ENCODE data around the gene CTTNBP2NL.

Gene CTTNBP2NL

GRCh38 chr1:112395821-112396652 lies at the start of gene CTTNBP2NL:
TSS of gene CTTNBP2NL (plus strand) at chr1:112396214. CDS start at chr1:112416166, 19,952 bp downstream.
- DNase-seq (ENCODE audit: low read depth) = peak; percentile 98

DNA sequence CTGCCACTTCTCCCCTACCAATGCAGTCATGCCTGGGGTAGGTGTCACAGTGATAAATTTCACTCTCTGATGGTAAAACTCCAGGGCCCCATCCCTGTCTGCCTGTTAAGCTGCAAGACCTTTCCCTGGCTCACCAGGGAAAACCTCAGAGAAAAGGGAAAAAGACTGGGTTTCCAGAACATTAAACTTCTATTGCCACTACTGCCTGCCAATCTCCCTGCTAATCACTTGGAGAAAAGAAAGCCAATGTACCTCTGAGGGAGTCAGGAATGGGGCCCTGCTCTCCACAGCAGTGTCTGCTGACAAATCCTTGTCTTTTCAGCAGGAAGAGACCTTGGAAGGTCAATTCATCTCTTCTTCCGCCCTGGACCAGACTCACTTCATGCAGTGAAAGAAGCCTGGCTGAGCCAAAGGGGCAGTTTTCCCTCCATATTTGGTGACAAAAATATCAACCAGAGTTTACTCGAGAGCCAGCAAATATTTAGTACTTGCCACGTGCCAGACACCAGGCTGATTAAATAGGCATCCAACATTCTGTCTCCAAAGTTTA lies 49.1 kb upstream of the CTTNBP2NL start:
- DNase-seq (ENCODE audit: low read depth) = no peak

DNA sequence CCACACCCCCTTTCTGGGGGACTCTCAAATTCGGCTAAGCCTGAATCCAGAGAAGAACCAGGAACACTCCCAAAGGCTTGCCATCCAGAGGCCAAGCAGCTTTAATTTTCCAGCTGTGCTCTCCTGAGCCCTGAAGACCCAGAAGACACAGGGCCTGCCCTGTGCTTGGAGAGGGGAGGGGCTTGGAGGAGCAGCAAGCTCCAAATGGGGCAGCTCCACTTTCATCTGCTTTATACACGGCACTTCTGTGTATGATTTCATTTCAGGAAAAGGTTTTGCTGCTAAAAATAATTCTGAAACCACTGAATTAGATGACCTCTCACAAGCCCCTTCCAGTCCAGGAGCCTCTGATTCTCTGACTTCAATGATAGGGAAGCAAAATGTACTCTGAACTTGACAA lies 39.2 kb upstream of the CTTNBP2NL start:
- DNase-seq (ENCODE audit: low read depth) = no peak

DNA sequence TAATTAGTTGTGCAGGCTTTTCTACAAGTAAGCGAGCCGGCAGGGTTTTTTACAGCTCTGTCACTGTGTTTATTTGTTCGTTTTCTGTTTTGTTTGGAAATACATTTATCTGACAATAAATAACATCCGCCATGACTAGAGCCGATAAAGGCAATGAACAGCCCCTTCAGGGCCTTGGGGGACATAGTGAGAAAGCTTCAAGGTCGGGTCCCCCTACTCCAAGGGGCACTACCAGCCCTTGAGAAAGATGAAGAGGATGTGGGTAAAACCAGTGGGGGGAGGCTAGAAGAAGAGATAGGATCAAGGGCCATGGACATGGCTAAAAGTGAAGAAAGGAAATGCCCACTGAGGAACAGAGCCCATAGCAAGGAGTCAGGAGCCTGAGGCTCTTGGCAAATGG lies 38.5 kb upstream of the CTTNBP2NL start:
- no peak for DNase-seq (ENCODE audit: low read depth)

GRCh38 chr1:112358061-112358770 lies 37.8 kb upstream of the CTTNBP2NL start:
- DNase-seq (ENCODE audit: low read depth) = no peak

DNA sequence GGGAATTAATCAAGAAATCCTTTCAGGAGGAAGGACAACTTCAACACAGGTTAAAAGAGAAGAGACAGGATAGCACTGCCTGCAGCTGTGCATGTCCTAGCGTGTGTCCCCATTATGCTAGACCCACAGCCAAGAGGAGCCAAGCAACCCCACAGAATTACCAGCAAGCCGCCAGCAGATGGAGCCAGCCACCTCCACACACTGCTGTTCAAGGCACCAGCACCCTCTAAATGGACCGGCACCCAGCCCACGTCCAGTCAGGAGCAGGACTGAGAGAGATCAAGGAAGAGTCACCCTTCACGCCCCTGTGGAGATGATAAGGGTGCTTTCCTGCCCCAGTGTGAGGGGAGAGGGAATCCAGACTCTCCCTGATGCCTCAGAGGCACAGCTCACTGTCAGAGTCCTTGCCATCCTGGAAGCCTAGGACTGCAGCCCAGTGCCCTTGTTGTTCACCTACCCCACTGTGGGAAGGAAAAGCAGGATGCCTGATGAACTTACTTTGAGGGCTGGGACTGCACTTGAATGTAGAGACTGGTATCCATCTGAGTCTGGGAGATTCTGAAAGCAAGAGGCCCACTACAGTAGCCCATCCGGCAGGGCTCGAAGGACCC lies 37.1 kb upstream of the CTTNBP2NL start:
- DNase-seq (ENCODE audit: low read depth) = peak; percentile 66

DNA sequence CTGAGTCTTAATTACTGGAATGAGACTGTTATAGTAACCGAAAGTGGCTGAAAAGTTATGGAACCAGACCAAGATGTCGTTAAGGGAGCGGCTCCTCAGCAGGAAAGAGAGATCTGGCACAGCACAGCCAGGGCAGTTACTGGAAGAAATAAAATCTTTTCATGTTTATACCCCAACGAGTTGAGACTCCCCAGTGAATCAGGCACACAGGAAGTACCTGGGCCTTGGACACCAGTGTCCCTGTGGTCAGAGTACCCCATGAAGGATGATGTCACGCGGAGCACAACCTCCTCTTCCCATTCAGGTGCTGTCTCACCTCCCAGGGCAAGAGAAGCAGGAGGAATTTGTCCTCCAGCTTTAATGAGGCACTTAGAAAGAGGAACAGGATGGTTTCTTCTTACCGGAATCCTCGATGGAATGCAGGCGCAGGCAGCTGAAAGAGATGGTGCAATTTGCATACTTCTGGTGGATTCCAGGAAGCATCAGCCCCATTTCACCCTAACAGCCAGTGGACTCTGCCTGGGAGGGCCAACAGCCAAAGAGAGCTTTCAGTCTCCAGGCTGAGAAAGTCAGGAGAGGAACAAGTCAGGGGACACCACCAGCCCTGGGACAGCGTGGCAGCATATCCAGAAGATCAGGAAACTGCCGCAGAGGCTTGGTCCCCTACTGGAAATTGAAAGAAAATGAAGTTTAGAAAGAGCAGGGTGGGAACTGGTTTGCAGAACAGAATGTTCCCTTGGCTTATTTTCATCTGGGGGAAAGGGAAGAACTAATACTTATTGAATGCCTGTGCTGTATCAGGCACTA lies 35.9 kb upstream of the CTTNBP2NL start:
- peak; percentile 26 for DNase-seq (ENCODE audit: low read depth)

DNA sequence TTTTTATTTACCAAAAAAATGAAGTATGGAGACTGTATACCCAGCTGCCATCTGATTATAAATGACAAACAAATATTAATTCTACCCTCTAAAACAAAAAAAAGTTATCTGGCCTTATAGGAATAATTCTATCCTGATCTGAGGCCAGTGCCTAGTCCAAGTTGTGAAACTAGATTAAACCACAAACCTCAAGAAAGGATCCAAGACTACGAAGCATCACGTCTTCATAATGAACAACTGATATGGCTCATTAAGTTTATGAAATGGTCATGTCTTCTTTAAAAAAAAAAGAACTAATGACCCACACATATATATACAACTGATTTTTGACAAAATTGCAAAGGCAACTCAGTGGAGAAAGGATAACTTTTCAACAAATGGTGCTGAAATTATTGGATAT lies 32.4 kb upstream of the CTTNBP2NL start:
- DNase-seq (ENCODE audit: low read depth) = no peak

DNA sequence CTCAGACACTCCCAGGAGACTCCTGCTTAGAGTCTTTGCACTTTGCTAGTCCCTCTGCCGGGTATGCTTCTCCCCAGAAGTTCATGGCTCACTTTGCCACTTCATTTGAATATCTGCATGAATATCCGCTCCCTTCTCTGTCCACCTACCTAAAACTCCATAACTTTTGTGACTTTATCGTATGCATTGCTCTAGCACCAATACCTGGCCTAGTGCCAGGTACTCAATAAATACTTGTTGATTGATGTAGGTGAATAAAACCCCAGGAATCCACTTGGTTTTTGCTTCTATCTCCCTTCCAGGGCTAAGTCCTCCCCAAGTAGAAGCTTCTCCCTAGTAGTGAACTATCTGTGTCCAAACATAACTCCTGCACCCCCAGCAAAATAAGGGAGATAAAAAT lies 27.8 kb upstream of the CTTNBP2NL start:
- DNase-seq (ENCODE audit: low read depth) = no peak

GRCh38 chr1:112369392-112370285 lies 26.4 kb upstream of the CTTNBP2NL start:
- peak; percentile 85 for DNase-seq (ENCODE audit: low read depth)

- DNase-seq (ENCODE audit: low read depth) = no peak
Observed at GRCh38 chr1:112370996-112371395, 25.0 kb upstream of the CTTNBP2NL start.

DNA sequence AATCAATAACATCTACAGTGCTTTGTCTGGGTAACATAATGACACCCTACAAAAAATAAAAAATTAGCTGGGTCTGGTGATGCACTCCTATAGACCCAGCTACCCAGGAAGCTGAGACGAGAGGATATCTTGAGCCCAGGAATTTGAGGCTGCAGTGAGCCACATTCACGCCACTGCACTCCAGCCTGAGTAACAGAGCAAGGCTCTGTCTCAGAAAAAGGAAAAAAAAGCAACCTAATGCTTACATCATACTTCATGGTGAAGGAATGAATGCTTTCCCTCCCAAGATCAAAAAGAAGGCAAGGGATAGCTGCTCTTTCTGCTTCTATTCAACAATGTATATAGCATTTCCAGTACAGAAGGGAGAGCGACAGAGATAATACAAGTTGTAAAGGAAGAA lies 24.2 kb upstream of the CTTNBP2NL start:
- DNase-seq (ENCODE audit: low read depth) = no peak

GRCh38 chr1:112373806-112374205 lies 22.2 kb upstream of the CTTNBP2NL start:
- DNase-seq (ENCODE audit: low read depth) = no peak

- no peak for DNase-seq (ENCODE audit: low read depth)
Observed at GRCh38 chr1:112375701-112376100, 20.3 kb upstream of the CTTNBP2NL start.

DNA sequence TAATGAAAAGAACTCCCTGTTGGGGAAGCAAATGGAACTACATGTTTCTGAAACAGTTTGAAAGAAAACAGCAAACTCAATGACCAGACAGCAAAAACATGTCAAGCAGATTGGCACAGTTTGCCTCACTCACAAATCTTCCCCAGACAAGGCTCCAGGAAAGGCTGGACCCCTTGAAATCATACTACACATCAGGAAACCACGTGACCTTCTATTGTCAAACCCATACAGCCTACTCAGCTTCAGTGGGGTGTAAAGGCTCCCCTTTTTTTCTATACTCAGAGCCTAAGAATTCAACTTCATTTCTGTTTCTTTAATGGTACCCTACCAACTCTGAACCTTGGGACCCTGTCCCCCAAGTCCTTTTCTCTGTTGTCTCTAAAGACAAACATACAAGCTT lies 15.7 kb upstream of the CTTNBP2NL start:
- DNase-seq (ENCODE audit: low read depth) = no peak

- no peak for DNase-seq (ENCODE audit: low read depth)
Observed at GRCh38 chr1:112381324-112382076, 14.5 kb upstream of the CTTNBP2NL start.

- DNase-seq (ENCODE audit: low read depth) = no peak
Observed at GRCh38 chr1:112383759-112384370, 12.1 kb upstream of the CTTNBP2NL start.

GRCh38 chr1:112386024-112386723 lies 9.8 kb upstream of the CTTNBP2NL start:
- no peak for DNase-seq (ENCODE audit: low read depth)

Data from ELR (cell line).